HG02970 (cell line): Measurements from ENCODE around the gene UBN1.

ENCODE experiments used
- ATAC-seq: cut with Tn5 transposase; IDR thresholded peaks from one replicate; pipeline ENCODE4 v1.9.1; 2021; ENCODE audit warnings: mild to moderate bottlenecking, moderate library complexity, moderate number of reproducible peaks; ENCODE audit not compliant: unreplicated experiment, low FRiP score

UBN1 gene

GRCh38 chr16:4859190-4859899 lies 12.1 kb downstream of the UBN1 start:
- ATAC-seq, result no peak

- no peak for ATAC-seq
Measured at GRCh38 chr16:4859900-4860255, 12.6 kb downstream of the UBN1 start.

- no peak for ATAC-seq
Measured at GRCh38 chr16:4860727-4861342, 13.6 kb downstream of the UBN1 start.

- ATAC-seq, result no peak
Measured at GRCh38 chr16:4862639-4863038, 15.4 kb downstream of the UBN1 start.

DNA sequence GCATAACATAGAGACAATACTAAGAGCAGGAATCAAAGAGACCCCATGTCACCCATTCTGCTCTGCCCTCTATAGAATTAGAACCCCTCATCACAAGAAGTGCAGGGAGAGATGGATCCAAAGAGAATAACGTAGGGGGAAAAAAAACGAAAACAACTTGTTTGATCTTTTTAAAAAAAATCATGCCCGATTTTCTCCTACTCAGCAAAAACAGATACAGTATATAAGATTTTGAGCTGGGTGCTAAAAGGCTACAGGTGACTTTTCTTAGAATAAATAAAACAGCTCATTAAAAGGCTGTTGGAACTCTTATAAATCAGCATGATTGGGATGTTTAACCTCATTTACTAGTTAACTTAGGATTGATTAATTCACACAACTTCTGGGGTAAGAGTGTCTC lies 17.4 kb downstream of the UBN1 start:
- ATAC-seq, result no peak

GRCh38 chr16:4865231-4865860 lies 18.1 kb downstream of the UBN1 start:
- ATAC-seq, result no peak

- ATAC-seq, result no peak
Measured at GRCh38 chr16:4866586-4866985, 19.3 kb downstream of the UBN1 start.

GRCh38 chr16:4868026-4868425 lies 20.7 kb downstream of the UBN1 start:
- no peak for ATAC-seq

DNA sequence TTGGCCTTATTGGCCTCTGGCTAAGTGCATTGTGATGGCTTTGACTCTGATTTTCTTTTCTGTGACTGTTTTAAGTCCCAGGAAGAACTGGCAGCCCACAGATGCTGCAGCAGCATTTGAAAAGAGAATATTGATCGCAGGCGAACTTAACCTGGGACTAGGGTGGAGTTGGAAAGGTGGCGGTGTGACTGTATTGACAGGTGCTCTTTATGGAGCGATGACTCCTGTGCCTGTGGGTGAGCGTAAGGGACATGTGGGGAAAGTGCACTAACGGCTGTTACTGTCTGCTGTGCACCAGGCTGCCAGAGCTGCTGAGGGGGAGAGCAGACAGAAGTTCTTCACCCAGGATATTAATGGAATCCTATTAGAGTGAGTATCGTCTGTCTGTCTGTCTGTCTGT lies 21.3 kb downstream of the UBN1 start:
- ATAC-seq, result no peak

GRCh38 chr16:4869147-4869805 lies 22.0 kb downstream of the UBN1 start:
- ATAC-seq, result no peak

DNA sequence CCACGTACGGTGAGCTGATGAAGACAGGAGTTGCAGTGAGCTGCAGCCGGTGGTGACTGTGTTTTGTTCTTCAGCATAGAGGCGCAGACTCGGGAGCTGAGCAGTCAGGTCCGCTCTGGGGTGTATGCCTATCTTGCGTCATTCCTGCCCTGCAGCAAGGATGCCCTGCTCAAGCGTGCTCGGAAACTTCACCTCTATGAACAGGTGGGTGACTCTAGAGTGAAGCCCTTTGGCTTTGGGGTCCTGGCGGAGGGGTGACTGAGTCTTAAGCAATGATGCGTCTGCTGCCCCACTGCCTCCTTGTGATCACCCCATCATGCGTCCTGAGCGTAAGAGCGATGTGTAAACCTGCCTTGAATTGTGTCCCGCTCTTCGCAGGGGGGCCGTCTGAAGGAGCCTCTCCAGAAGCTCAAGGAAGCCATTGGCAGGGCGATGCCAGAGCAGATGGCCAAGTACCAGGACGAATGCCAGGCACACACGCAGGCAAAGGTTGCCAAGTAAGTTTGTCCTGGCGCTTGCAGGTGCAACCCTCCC lies 22.9 kb downstream of the UBN1 start:
- no peak for ATAC-seq

- no peak for ATAC-seq
Measured at GRCh38 chr16:4871071-4871470, 23.8 kb downstream of the UBN1 start.

DNA sequence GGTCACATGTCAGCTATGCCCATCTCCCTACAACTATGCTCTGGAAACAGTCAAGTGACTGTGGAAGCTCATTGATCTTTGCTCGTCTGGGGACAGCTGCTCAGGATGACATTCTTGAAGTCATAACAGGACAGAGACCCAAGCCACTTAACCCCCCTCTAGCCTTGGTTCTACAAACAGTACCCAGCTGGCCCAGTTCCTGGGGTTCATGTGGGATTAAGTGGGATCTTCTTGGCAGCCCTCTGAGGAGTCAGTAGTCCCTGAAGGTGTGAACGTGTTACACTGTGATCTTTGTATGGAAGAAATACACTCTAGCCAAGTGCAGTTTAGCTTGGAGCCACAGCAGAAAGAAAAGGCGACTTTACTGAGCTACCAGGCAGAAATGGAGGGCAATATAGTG lies 25.8 kb downstream of the UBN1 start:
- no peak for ATAC-seq

DNA sequence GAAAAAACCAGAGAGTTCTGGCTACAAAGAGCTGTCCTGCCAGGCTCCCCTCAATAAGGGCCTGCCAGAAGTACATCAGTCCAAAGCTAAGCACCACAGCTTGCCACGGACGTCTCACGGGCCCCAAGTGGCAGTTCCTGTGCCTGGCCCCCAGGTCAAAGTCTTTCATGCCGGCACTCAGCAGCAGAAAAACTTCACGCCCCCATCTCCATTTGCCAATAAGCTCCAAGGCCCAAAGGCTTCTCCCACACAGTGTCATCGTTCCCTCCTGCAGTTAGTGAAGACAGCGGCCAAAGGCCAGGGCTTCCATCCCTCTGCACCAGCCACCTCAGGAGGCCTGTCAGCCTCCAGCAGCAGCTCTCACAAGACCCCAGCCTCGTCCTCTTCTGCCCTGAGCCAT lies 27.4 kb downstream of the UBN1 start:
- ATAC-seq, result no peak

DNA sequence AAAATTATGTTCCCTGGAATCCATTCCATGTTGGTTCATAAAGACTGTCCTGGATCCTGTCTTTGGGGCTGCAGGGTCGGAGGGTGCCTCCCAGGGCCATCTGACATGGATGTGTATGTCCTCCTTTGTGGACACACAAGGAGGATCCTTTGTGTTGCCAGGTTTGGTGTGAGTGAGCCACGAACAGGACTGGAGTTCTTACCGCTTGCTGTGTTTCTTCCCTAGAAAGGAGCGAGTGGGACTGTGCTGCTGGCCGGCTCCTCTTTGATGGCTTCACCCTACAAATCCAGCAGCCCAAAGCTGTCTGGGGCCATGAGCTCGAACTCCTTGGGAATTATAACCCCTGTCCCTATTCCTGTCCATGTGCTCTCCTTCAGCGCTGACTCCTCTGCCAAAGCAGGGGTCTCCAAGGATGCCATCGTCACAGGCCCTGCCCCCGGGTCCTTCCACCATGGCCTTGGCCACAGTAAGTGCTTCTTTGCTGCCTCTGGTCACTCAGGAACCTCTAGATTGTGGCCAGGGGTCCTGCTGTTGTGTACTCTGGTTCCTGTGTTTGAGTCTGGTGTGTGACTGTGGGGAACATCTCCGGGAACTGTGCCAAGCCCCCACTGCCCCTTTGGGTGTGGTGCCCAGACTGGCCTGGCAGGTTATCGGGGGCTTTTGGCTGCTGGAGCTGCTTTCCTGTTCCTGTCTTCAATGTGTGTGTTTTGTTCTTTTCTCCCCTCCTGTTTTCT lies 29.5 kb downstream of the UBN1 start:
- no peak for ATAC-seq

DNA sequence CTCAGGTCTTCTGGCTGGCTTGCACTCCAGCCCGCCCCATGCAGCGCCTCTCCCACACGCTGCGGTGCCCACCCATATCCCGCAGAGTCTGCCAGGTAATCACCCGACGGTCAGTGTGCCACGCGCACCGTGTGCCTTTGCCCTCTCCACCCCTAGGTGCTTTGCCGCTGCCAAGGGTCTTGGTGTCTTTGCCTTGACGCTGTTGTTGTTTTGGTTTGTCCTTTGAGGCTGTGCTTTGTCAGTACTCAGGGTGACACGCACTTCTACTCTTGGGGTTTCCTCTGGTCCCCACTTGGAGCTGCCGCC lies 30.1 kb downstream of the UBN1 start:
- no peak for ATAC-seq

DNA sequence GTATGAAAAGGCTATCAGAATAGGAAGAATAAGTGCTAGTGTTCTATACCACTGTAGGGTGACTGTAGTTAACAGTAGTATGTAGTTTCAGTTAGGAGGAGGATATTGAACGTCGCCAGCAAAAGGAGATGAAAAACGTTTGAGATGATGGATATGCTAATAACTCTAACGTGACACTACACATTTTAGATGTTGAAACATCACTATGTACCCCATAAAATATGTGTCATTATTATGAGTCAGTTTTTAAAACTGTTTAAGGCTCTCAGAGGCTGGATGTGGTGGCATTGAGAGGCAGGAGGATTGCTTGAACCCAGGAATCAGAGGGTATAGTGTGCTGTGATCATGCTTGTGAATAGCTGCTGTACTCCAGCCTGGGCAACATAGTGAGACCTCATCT lies 31.8 kb downstream of the UBN1 start:
- ATAC-seq, result no peak

DNA sequence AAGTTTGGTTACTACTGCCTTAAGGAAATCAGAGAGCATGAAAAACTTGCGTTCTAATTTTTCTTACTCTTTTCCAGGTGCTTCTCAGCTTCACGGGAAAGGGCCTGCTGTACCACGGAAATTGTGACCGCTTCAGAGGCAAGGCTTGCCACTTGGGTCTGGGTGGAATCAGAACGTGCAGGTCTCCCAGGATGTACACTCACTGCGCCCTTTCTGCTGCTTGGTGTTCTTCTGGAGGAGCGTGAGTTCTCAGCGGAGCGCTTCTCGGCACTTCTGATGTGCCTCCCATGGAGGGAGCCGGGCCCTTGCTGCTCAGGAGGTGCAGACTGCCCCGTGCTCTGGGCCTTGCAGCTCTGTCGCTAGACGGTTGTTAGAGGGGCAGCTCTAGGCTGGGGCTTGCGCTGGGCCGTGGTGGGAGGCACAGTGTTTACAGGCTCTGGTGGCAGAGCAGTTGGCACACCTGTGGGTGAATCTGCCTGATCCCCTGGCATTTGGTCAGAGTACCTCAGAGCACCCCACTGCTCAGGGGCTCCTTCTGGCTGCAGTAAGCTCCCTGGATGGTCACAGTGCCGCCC lies 32.8 kb downstream of the UBN1 start:
- no peak for ATAC-seq

GRCh38 chr16:4882000-4882632 lies 34.8 kb downstream of the UBN1 start:
- ATAC-seq, result no peak
